Lung microvascular endothelial cell (primary cell): ENCODE results near the gene USP6NL. TPM values are rescaled to one million over a fixed set of nuclear protein-coding genes. Genes with fewer than 3 reads are reported as not detected.
"Not testable (repeated sequence)": the region's sequence is repeated elsewhere in the genome, so short reads cannot be mapped to it uniquely, and the experiment has no call there.

Experiments used
- DNase-seq, 2 donors: peaks; one replicate each; pipeline versions ENCODE4 v3.0.0 to v3.0.0-alpha.2; 2010; ENCODE audit warnings: low read depth in 2 of 2
- total RNA-seq: library from RNA; depleted of rRNA; stranded (reverse); fragments of >200 nt; gene quantifications from 2 replicates; pipeline ENCODE4 v1.2.1, GENCODE V29; 2014

USP6NL gene
- total RNA-seq, 1 donor from 2014 or later: 11.3 TPM

DNA sequence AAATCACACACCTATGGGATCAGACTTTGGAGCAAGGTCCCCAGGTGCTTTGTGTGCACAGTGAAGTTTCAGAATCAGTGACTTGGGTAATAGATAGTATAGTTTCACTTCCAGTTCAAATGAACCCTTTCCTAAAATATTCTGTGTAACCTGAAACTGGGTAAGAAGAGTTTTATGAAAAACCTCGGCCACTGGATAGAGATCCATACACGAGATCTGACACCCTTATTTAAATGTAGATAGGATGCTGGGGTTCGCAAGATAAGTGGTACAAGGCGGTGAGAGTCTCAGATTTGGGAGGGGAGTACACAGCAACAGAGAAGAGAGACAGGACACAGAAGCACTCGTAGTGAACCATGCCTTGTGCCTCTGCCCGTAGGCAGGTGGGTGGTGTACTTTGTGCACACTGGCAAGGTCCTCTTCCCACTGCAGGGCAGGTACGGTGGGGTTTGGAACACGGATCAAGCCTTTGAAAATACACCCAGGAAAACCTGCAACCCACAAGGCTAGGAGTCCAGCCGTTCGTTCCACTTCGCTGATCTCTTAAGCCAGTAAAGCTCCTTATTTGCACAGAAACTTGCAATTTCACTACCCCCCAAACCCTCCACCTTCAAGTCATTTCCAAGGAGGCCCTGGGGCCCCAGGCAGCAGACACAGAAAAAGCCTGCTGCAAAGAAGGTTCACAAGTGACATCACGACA lies 162.8 kb downstream of the USP6NL start:
- no peak for DNase-seq

DNA sequence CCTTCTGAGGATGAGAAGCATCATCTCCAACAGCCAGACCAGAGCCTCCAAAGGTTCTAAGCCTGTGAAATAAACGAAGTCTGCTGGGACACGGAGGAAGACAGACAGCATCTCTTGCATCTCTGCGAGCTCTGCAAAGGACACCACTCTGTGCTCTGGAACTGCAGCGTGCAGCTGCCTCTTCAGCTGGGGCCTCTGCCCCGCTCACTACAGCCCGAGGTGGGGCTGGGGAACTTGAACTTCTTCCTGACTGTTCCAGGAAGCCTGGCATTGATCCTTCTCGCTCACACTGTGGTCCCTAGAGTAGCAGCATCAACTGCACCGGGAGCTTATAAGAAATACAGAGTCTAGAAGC lies 163.3 kb downstream of the USP6NL start:
- DNase-seq: no peak

DNA sequence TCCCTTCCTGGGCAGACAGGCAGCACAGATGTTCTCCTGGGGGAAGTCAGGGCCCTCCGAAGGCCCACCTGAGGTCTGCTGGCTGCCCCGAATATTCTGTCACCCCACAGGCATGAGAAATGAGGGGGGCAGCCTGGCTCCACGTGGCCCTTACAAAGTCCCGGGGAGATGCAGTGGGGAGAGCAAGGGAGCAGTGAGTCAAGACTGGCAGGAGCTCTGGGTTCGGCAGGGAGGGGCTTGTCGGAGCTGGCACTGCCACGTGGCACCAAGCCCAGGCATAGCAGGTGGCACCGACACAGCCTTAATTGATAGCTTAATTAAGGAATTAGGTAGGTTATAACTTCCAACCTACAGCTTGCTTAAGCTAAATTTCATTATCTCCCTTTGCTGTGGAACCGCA lies 163.9 kb downstream of the USP6NL start:
- DNase-seq: no peak

- DNase-seq: no peak
Measured at GRCh38 chr10:11446864-11447263, 164.6 kb downstream of the USP6NL start.

DNA sequence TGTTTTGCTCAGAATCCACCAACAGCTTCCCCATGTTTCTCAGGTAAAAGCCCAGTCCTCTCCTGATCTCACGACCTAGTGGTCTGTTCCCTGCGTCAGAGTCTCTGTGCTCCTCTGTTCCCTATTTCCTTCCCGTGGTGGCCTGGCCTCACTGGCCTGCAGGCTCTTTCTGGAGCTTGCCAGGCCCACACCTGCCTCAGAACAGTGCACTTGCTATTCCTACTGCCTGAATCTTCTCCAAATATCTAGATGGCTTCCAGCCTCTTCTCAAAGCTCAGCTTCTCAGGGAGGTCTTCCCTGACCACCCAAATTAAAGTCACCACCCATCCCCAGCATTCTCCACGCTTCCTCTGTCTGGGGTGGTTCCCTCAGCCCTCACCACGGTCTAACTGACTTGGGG lies 165.3 kb downstream of the USP6NL start:
- DNase-seq: no peak

DNA sequence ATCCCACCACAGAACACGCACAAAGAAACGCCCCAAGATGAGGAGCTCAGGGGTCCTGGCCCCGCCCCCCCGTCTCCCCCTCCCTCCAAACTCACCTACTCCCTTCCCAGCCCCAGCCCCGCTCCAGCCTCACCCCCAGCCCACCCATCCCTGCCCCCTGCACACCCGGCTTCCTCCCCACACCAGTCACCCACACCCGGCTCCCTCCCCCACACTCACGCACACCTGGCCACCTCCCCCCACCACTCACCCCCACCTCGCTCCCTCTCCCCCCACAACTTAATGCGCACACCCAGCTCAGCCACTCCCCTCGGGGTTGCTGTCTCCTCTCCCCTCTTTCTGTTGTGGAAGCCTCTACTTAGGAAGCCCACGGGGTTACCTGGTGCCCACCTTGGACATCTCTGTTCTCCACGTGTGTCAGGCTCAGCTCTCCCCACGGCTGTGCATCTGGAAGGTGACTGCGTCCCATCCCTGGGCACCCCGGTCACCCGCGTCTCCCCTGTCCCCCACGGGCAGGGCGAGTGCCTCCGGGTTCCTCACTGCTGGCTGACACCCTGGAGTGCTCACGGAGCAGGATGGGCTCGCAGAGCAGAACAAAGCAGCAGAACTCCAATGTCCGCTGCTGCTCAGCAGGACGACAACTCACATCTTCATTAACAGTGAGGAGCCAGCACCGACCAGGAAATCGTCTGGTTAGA lies 166.8 kb downstream of the USP6NL start:
- DNase-seq: no peak

- no peak for DNase-seq
Measured at GRCh38 chr10:11444155-11444530, 167.3 kb downstream of the USP6NL start.

DNA sequence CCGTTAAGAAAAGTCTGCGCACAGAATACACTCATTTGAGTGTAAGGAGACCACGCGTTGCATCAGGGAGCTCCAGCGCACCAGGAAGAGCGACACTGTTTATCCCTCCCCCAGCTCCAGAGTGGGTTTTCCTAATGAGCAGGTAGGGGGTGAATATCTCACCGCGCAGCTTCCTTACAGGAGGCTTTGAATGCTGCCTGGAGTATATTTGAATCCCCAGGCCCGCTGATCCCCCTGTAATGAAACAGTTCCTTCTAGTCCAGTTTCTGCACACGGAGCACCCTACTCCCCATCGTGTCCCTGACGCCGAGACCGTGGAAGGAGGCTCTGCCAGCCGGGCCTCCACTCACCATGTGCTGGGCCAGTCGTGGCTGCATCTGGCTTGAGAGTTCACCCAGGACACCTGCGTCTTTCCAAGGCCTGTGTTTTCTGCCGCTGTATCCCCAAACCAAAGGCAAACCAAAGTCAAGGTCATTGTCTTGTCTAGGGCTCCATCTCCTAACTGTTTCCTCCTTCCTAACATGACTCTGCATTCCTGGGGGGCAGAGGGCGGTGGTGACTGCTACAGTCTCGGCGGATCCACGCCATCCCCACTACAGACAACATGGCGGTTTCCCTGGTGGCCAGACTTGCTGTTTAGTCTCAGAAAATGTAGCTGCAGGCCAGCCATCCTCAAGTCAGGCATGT lies 167.8 kb downstream of the USP6NL start:
- DNase-seq: no peak

GRCh38 chr10:11442001-11442773 lies 169.3 kb downstream of the USP6NL start:
- DNase-seq: no peak

- DNase-seq: no peak
Measured at GRCh38 chr10:11441151-11441535, 170.3 kb downstream of the USP6NL start.

DNA sequence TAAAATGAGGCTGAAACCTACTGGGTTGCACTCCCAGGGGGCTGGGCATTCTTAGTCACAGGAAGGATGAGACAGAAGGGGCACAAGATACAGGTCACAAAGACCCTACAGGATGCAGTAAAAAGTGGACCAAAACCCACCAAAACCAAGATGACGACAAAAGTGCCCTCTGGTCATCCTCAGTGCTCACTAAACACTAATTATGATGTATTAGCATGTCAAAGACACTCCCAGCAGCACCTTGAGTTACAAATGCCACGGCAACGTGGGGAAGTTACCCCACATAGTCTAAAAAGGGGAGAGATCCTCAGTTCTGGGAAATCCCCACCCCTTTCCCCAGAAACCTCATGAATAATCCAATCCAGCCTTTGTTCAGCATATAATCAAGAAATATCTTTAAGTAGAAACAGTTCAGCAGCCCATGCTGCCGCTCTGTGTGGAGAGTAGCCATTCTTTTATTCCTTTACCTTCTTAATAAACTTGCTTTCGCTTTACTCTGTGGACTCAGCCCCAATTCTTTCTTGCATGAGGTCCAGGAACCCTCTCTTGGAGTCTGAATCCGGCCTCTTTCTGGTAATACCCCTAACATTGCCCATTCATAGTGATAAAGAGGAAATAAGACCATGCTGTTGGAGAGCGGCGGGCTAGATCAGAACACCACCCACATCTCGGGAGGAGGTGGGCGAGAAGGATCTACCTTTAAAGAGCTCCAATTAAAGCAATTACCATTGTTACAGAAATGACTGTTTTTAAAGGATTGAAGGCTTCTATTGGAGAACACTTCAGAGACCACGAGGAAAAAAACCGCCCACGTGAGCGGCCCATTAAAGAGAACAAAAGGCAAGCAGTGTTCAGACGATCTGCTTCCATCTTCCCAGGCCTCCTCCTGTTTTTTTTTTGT lies 170.9 kb downstream of the USP6NL start:
- DNase-seq: no peak

DNA sequence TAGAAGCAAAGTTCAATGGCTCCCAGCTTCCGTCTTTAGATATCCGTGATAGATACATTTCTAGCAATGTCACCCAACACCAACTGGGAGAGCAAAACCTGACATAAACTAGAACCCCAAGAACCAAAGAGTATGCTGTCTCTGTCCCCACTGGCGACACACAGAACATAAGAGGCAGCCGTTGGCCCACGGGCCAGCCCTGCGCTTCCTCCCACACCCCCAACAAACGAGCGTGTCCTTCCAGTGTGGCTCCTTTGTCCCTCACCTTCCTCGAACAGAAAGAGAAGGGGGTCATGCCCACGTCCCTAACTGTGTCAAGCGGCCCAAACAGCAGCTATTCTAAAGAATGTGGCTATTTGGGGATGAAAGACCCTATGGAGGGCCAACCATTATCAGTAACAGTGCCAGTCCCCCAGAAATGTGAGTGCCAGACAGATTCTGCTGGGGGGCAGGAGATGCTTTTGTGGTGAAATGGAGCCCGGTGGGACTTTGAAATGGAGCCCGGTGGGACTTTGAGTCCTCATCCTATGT lies 171.9 kb downstream of the USP6NL start:
- DNase-seq: no peak

- DNase-seq: no peak
Measured at GRCh38 chr10:11437391-11438142, 173.9 kb downstream of the USP6NL start.

- not testable (repeated sequence) for DNase-seq
Measured at GRCh38 chr10:11436445-11436844, 175.0 kb downstream of the USP6NL start.

- no peak for DNase-seq
Measured at GRCh38 chr10:11435581-11435981, 175.9 kb downstream of the USP6NL start.

DNA sequence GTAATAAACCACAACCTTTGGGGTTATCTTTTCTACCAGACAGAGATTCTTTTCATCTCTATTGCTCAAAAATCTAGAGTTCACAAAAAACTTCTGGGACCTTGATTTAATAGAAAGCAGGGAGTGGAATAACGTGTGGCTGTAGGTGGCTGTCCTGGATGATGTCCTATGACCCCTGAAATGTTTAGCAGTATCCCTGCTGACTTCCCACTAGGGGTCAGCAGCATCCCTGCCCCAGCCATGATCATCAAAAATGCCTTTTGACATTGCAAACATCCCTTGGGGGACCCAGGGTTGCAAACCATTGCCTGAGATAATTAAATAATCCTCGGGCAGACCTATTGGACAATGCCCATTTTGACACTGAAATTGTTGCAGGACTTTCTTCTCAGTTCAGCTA lies 177.1 kb downstream of the USP6NL start:
- peak in 1 of 2 donors; percentile 8 for DNase-seq

- DNase-seq: no peak
Measured at GRCh38 chr10:11433657-11434056, 177.8 kb downstream of the USP6NL start.

GRCh38 chr10:11431216-11431555 lies 180.3 kb downstream of the USP6NL start:
- no peak for DNase-seq

GRCh38 chr10:11430421-11431215 lies 180.8 kb downstream of the USP6NL start:
- no peak for DNase-seq
